HCT116 (cell line): ENCODE data around the gene EFCAB13.

Source experiments
- ATF3 ChIP-seq: IDR thresholded peaks from 2 replicates; pipeline ENCODE4 v1.6.1; 2012
- CTCF ChIP-seq, 3 experiments: fragments of 200-600 bp in 1 of 3; sonication (generic) in 1 of 3; IDR thresholded peaks in 2 of 3; conservative IDR thresholded peaks in 1 of 3; 2 replicates each; pipeline ENCODE4 v1.5.1; 2012 to 2017; ENCODE audit warnings: low read depth in 2 of 3, low read length in 2 of 3, antibody characterized with exemption in 1 of 3, borderline replicate concordance in 1 of 3, control low read depth in 1 of 3, mild to moderate bottlenecking in 1 of 3, mixed read lengths in 1 of 3, mixed run types in 1 of 3, moderate library complexity in 1 of 3; ENCODE audit not compliant: insufficient read depth in 1 of 3
- EGR1 ChIP-seq: IDR thresholded peaks from 2 replicates; pipeline ENCODE4 v1.6.1; 2012; ENCODE audit warnings: low read depth
- ELF1 ChIP-seq: IDR thresholded peaks from 2 replicates; pipeline ENCODE4 v1.6.1; 2012; ENCODE audit warnings: low read depth, borderline replicate concordance
- EZH2 ChIP-seq: fragments of 200-600 bp; sonication (generic); IDR thresholded peaks from 2 replicates; pipeline ENCODE4 v1.6.1; 2017; ENCODE audit warnings: antibody characterized with exemption, mixed run types
- JUND ChIP-seq: IDR thresholded peaks from 2 replicates; pipeline ENCODE4 v1.6.1; 2012
- POLR2A ChIP-seq: IDR thresholded peaks from 2 replicates; pipeline ENCODE4 v1.7.0; 2011; ENCODE audit warnings: borderline replicate concordance; ENCODE audit not compliant: insufficient read depth, insufficient read length; ENCODE audit errors: extremely low read depth
- POLR2AphosphoS5 ChIP-seq: IDR thresholded peaks from 2 replicates; pipeline ENCODE4 v1.6.1; 2011; ENCODE audit warnings: mild to moderate bottlenecking, low read depth, low read length, moderate library complexity
- SIN3A ChIP-seq: IDR thresholded peaks from 2 replicates; pipeline ENCODE4 v1.6.1; 2012; ENCODE audit warnings: low read depth
- SRF ChIP-seq: IDR thresholded peaks from 2 replicates; pipeline ENCODE4 v1.6.1; 2012; ENCODE audit warnings: low read depth
- YY1 ChIP-seq: IDR thresholded peaks from 2 replicates; pipeline ENCODE4 v1.6.1; 2011; ENCODE audit warnings: low read length, low read depth, moderate library complexity, mild to moderate bottlenecking; ENCODE audit not compliant: insufficient replicate concordance; ENCODE audit errors: extremely low read depth
- ZFX ChIP-seq: fragments of 450-650 bp; IDR thresholded peaks from 2 replicates; pipeline ENCODE4 v1.6.1; 2017

- no peak for TF ChIP-seq CTCF (IDR thresholded peaks at IDR 0.05 in 2 of 3, conservative IDR thresholded peaks at IDR 0.05 in 1 of 3; ENCODE audit: borderline replicate concordance in 1 of 3, insufficient read depth in 1 of 3, low read depth in 2 of 3, low read length in 2 of 3)
- TF ChIP-seq ELF1 = no peak
- no peak for TF ChIP-seq YY1
- TF ChIP-seq POLR2A = no peak
- TF ChIP-seq EZH2 = no peak
- TF ChIP-seq ZFX = no peak
- TF ChIP-seq JUND = no peak
- no peak for TF ChIP-seq ATF3
- no peak for TF ChIP-seq SRF
- no peak for TF ChIP-seq EGR1
- TF ChIP-seq SIN3A = no peak
- no peak for TF ChIP-seq POLR2AphosphoS5
Measured at GRCh38 chr17:47310186-47310733, 13.5 kb upstream of the EFCAB13 start.
